ENCODE results near the gene ALG12.

DNA sequence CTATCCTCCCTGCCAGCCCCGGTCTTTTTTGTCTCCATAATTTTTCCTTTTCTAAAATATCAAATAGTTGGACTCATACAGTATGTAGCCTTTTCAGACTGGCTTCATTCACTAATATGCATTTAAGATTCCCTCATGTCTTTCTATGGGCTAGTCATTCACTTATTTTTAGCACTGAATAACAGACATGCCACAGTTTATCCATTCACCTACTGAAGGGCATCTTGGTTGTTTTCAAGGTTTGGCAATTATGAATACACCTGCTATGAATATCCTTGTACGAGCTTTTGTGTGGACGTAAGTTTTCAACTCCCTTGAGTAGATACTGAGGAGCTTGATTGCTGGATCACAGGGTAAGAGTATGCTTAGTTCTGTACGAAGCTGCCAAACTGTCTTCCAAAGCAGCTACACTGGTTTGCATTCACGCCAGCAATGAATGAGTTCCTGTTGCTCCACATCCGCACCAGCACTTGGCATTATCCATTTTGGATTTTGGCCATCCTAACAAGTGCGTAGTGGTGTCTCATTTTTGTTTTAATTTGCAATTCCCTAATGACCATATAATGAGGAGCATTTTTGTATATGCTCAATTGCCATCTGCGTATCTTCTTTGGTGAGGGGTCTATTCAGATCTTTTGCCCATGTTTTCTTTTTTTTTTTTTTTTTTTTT is 21.1 kb downstream of the ALG12 start:
- TF ChIP-seq, protein P1, sequence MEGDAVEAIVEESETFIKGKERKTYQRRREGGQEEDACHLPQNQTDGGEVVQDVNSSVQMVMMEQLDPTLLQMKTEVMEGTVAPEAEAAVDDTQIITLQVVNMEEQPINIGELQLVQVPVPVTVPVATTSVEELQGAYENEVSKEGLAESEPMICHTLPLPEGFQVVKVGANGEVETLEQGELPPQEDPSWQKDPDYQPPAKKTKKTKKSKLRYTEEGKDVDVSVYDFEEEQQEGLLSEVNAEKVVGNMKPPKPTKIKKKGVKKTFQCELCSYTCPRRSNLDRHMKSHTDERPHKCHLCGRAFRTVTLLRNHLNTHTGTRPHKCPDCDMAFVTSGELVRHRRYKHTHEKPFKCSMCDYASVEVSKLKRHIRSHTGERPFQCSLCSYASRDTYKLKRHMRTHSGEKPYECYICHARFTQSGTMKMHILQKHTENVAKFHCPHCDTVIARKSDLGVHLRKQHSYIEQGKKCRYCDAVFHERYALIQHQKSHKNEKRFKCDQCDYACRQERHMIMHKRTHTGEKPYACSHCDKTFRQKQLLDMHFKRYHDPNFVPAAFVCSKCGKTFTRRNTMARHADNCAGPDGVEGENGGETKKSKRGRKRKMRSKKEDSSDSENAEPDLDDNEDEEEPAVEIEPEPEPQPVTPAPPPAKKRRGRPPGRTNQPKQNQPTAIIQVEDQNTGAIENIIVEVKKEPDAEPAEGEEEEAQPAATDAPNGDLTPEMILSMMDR (IDR thresholded peaks at IDR 0.05; ENCODE audit: low read length) = no peak
- TF ChIP-seq EZH2 (optimal IDR thresholded peaks at IDR 0.05; ENCODE audit: low read depth, low read length) = no peak
